Measurements from ENCODE around the gene ZBTB9.

Gene ZBTB9, protein sequence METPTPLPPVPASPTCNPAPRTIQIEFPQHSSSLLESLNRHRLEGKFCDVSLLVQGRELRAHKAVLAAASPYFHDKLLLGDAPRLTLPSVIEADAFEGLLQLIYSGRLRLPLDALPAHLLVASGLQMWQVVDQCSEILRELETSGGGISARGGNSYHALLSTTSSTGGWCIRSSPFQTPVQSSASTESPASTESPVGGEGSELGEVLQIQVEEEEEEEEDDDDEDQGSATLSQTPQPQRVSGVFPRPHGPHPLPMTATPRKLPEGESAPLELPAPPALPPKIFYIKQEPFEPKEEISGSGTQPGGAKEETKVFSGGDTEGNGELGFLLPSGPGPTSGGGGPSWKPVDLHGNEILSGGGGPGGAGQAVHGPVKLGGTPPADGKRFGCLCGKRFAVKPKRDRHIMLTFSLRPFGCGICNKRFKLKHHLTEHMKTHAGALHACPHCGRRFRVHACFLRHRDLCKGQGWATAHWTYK

GRCh38 chr6:33454009-33454946 lies at the start of gene ZBTB9:
Gene ZBTB9 (plus strand): TSS chr6:33454576. CDS start chr6:33455101, 525 bp downstream.
- Histone ChIP-seq H3K27me3 (replicated peaks) (no peaks in the 10 kb centered on the region), H3K27ac (peak within 1 kb of the TSS; percentile 50), H3K4me3 (ENCODE audit: low read depth, low read length) (peak within 1 kb of the TSS; percentile 90), H3K36me3 (replicated peaks) (peaks cover 6% of the 10 kb centered on the region)
- peak; percentile 95 for DNase-seq
- no peak for TF ChIP-seq CTCF (IDR thresholded peaks at IDR 0.05; ENCODE audit: low read depth, low read length, missing control alignments)
- in situ Hi-C loops (cut with HindIII; ENCODE audit: low pct_ligation_motif_present, low sequenced_read_pairs): no loop called here

DNA sequence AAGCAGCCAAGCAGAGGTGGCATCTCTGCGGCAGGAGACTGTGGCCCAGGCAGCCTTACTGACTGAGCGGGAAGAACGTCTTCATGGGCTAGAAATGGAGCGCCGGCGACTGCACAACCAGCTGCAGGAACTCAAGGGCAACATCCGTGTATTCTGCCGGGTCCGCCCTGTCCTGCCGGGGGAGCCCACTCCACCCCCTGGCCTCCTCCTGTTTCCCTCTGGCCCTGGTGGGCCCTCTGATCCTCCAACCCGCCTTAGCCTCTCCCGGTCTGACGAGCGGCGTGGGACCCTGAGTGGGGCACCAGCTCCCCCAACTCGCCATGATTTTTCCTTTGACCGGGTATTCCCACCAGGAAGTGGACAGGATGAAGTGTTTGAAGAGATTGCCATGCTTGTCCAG lies 49.5 kb upstream of the ZBTB9 start:
- no peaks in the 10 kb centered on the region for H3K27me3 ChIP-seq (replicated peaks)
- H3K4me3 ChIP-seq (ENCODE audit: low read depth, low read length): no peak overlapping the region
- no peak for DNase-seq
- TF ChIP-seq CTCF (IDR thresholded peaks at IDR 0.05; ENCODE audit: low read depth, low read length, missing control alignments): no peak
- peaks cover 5% of the 10 kb centered on the region for H3K36me3 ChIP-seq (replicated peaks)
- no peak overlapping the region for H3K27ac ChIP-seq
- in situ Hi-C loops (cut with HindIII; ENCODE audit: low pct_ligation_motif_present, low sequenced_read_pairs): no loop called here

DNA sequence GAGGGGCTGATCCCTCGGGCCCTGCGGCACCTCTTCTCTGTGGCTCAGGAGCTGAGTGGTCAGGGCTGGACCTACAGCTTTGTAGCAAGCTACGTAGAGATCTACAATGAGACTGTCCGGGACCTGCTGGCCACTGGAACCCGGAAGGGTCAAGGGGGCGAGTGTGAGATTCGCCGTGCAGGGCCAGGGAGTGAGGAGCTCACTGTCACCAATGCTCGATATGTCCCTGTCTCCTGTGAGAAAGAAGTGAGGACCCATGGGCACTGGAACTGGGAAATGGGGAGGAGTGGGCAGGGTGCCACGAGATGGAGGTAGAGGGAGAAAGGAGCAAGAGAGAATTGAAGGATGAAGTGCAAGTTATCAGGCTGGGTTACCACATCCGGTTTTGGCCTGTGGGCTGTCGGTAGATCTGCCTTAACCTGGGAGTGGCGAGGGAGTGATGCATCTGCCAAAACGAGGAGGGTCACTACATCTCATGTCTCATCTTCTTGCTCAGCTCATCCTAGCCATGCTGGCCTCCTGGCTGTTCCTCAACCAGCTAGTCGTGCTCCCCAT lies 48.9 kb upstream of the ZBTB9 start:
- no peaks in the 10 kb centered on the region for H3K27me3 ChIP-seq (replicated peaks)
- no peak overlapping the region for H3K4me3 ChIP-seq (ENCODE audit: low read depth, low read length)
- DNase-seq: no peak
- no peak overlapping the region for H3K27ac ChIP-seq
- in situ Hi-C loops (cut with HindIII; ENCODE audit: low pct_ligation_motif_present, low sequenced_read_pairs): no loop called here
- TF ChIP-seq CTCF (IDR thresholded peaks at IDR 0.05; ENCODE audit: low read depth, low read length, missing control alignments): no peak
- H3K36me3 ChIP-seq (replicated peaks): peaks cover 5% of the 10 kb centered on the region

DNA sequence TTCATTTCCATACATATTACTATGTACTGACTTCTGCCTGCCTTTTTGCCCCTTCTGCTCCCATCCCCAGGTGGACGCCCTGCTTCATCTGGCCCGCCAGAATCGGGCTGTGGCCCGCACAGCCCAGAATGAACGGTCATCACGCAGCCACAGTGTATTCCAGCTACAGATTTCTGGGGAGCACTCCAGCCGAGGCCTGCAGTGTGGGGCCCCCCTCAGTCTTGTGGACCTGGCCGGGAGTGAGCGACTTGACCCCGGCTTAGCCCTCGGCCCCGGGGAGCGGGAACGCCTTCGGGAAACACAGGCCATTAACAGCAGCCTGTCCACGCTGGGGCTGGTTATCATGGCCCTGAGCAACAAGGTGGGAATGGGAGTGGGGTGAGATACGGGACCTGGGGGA lies 48.2 kb upstream of the ZBTB9 start:
- H3K36me3 ChIP-seq (replicated peaks): peaks cover 5% of the 10 kb centered on the region
- no peak overlapping the region for H3K27ac ChIP-seq

More for the DNA sequence above, 48.2 kb upstream of the ZBTB9 start:
- in situ Hi-C loops (cut with HindIII; ENCODE audit: low pct_ligation_motif_present, low sequenced_read_pairs): no loop called here
- Histone ChIP-seq H3K27me3 (replicated peaks) (no peaks in the 10 kb centered on the region), H3K4me3 (ENCODE audit: low read depth, low read length) (no peak overlapping the region)
- no peak for DNase-seq
- TF ChIP-seq CTCF (IDR thresholded peaks at IDR 0.05; ENCODE audit: low read depth, low read length, missing control alignments): no peak

Data from brain microvascular endothelial cell (primary cell).